Calu3 (cell line): ENCODE data around the gene ATP2C2. TPM values are rescaled to one million over a fixed set of nuclear protein-coding genes. Genes with fewer than 3 reads are reported as not detected.

ENCODE experiments used
- BruUV-seq: library from RNA; stranded (reverse); fragments of 400-500 nt; replicated peaks from 2 replicates; lab custom pipeline; 2021; lab: Mats Ljungman, UMichigan
- CTCF ChIA-PET: fragments of 300-600 bp; sonication (Branson Sonifier 250); formaldehyde crosslinking; loops from one replicate; lab custom pipeline; 2022; ENCODE audit warnings: antibody characterized with exemption; lab: Charles Lee
- DNase-seq: peaks from one replicate; pipeline ENCODE4 v3.0.0; 2022
- H3K27ac Mint-ChIP-seq: one replicate; pipeline ENCODE4 v1.8.0; 2022; ENCODE audit warnings: mixed read lengths; ENCODE audit not compliant: unreplicated experiment
- H3K27me3 Mint-ChIP-seq: one replicate; pipeline ENCODE4 v1.8.0; 2022; ENCODE audit warnings: mixed read lengths; ENCODE audit not compliant: unreplicated experiment
- H3K36me3 Mint-ChIP-seq: one replicate; pipeline ENCODE4 v1.8.0; 2022; ENCODE audit warnings: mild to moderate bottlenecking, moderate library complexity, mixed read lengths; ENCODE audit not compliant: insufficient read depth, unreplicated experiment
- H3K4me1 Mint-ChIP-seq: one replicate; pipeline ENCODE4 v1.8.0; 2022; ENCODE audit warnings: mild to moderate bottlenecking, low read depth, mixed read lengths; ENCODE audit not compliant: unreplicated experiment
- H3K4me3 Mint-ChIP-seq: one replicate; pipeline ENCODE4 v1.8.0; 2022; ENCODE audit warnings: mild to moderate bottlenecking, low read depth, moderate library complexity, mixed read lengths; ENCODE audit not compliant: unreplicated experiment
- H3K9me3 Mint-ChIP-seq: one replicate; pipeline ENCODE4 v1.8.0; 2022; ENCODE audit warnings: low read depth, mixed read lengths; ENCODE audit not compliant: unreplicated experiment
- CTCF ChIP-seq: fragments of 200-600 bp; IDR thresholded peaks from one replicate; pipeline ENCODE4 v1.8.0; 2022; ENCODE audit warnings: antibody characterized with exemption; ENCODE audit not compliant: unreplicated experiment
- intact Hi-C: fragments of 100-400 bp; cut with micrococcal nuclease; formaldehyde crosslinking; loops from one replicate; pipeline ENCODE4 v1.10.0; 2022; ENCODE audit not compliant: unreplicated experiment
- total RNA-seq: library from RNA; stranded (reverse); gene quantifications from 2 replicates; pipeline ENCODE4 v1.2.3, GENCODE V29; 2022

ATP2C2 gene
- total RNA-seq, 1 experiment from 2014 or later = 30.5 TPM

GRCh38 chr16:84465154-84465553, 96.8 kb downstream of the ATP2C2 start:
- CTCF ChIA-PET = interaction anchor here (0.6 kb wide), 1 partner anchor 207 kb away, joined by 13 read pairs; no protein-coding TSS in a partner anchor
- intact Hi-C loops = no loop called here

GRCh38 chr16:84466692-84467091, 98.4 kb downstream of the ATP2C2 start:
- Mint-ChIP-seq H3K27ac (no peak overlapping the region), H3K4me1 (no peaks in the 10 kb centered on the region), H3K27me3 (no peaks in the 10 kb centered on the region), H3K9me3 (peaks cover 7% of the 10 kb centered on the region), H3K36me3 (peaks cover 27% of the 10 kb centered on the region), H3K4me3 (no peak overlapping the region)
- TF ChIP-seq CTCF = no peak
- BruUV-seq = no TSS peak
- intact Hi-C loops = no loop called here
- DNase-seq = no peak
- CTCF ChIA-PET = interaction anchor here (0.5 kb wide), 1 partner anchor 1607 kb away, joined by 4 read pairs; no protein-coding TSS in a partner anchor

More at GRCh38 chr16:84465154-84465553, 96.8 kb downstream of the ATP2C2 start:
- no peak for TF ChIP-seq CTCF
- Mint-ChIP-seq H3K36me3 (peaks cover 34% of the 10 kb centered on the region), H3K27ac (no peak overlapping the region), H3K27me3 (no peaks in the 10 kb centered on the region), H3K4me3 (no peak overlapping the region), H3K9me3 (peaks cover 6% of the 10 kb centered on the region), H3K4me1 (no peaks in the 10 kb centered on the region)
- no TSS peak for BruUV-seq
- no peak for DNase-seq

GRCh38 chr16:84467256-84467655, 98.9 kb downstream of the ATP2C2 start:
- intact Hi-C loops = no loop called here
- Mint-ChIP-seq H3K36me3 (peaks cover 27% of the 10 kb centered on the region), H3K27me3 (no peaks in the 10 kb centered on the region), H3K4me1 (no peaks in the 10 kb centered on the region), H3K9me3 (peaks cover 9% of the 10 kb centered on the region), H3K4me3 (no peak overlapping the region), H3K27ac (no peak overlapping the region)
- CTCF ChIA-PET = interaction anchor here (0.5 kb wide), 1 partner anchor 1608 kb away, joined by 4 read pairs; no protein-coding TSS in a partner anchor
- BruUV-seq = no TSS peak
- TF ChIP-seq CTCF = no peak
- no peak for DNase-seq

- Mint-ChIP-seq H3K27me3 (no peaks in the 10 kb centered on the region), H3K27ac (no peak overlapping the region), H3K4me3 (no peak overlapping the region), H3K9me3 (peaks cover 9% of the 10 kb centered on the region), H3K36me3 (peaks cover 27% of the 10 kb centered on the region), H3K4me1 (no peaks in the 10 kb centered on the region)
- no peak for TF ChIP-seq CTCF
- intact Hi-C loops = no loop called here
- CTCF ChIA-PET = no interaction called here
- no peak for DNase-seq
- no TSS peak for BruUV-seq
Measured at GRCh38 chr16:84467709-84468108, 99.4 kb downstream of the ATP2C2 start.
